Measurements from ENCODE around the gene EMX1. TPM values are rescaled to one million over a fixed set of nuclear protein-coding genes. Genes with fewer than 3 reads are reported as not detected.
A peak's percentile ranks its signal among the peaks of the same experiment; 100 is the strongest.

Gene EMX1
- total and polyA plus RNA-seq, 2 of the 13 experiments (the other 11 are each of a cell fraction or from before 2014, with no cell fraction given): 0.62 to 4.9 TPM

GRCh38 chr2:72887032-72887739 is 30.1 kb upstream of the EMX1 start, which contains the start of gene SPR (continued):
- 0 out of 2 replicates have a peak, but pooled peaks have one; percentile 42 for TF ChIP-seq ZNF570 (CRISPR knock-in tag; IDR thresholded peaks at IDR 0.05; ENCODE audit: borderline replicate concordance)
- no peak for TF ChIP-seq HDAC2 (CRISPR knock-in tag; IDR thresholded peaks at IDR 0.05)
- TF ChIP-seq ZNF704 (CRISPR knock-in tag; IDR thresholded peaks at IDR 0.05; ENCODE audit: borderline replicate concordance): 0 out of 2 replicates have a peak, but pooled peaks have one; percentile 77
- TF ChIP-seq FOSL2 (CRISPR knock-in tag; IDR thresholded peaks at IDR 0.05): no peak
- peak; percentile 47; the same call in 1 of the 2 replicates for TF ChIP-seq ZNF33B (CRISPR knock-in tag; IDR thresholded peaks at IDR 0.05)
- no peak for TF ChIP-seq ZNF569 (CRISPR knock-in tag; IDR thresholded peaks at IDR 0.05; ENCODE audit: borderline replicate concordance)
- TF ChIP-seq FUBP1 (CRISPR knock-in tag; IDR thresholded peaks at IDR 0.05; ENCODE audit: borderline replicate concordance): no peak
- no peak for TF ChIP-seq ZNF572 (CRISPR knock-in tag; IDR thresholded peaks at IDR 0.05)
- TF ChIP-seq NR1H2 (CRISPR knock-in tag; IDR thresholded peaks at IDR 0.05; ENCODE audit: borderline replicate concordance, low read depth): no peak
- no peak for TF ChIP-seq MTA3 (CRISPR knock-in tag; IDR thresholded peaks at IDR 0.05)
- no peak for TF ChIP-seq LRRFIP1 (CRISPR knock-in tag; conservative IDR thresholded peaks at IDR 0.05)
- TF ChIP-seq ZNF83 (CRISPR knock-in tag; IDR thresholded peaks at IDR 0.05; ENCODE audit: borderline replicate concordance): no peak; the same call in 1 of the 2 replicates
- no peak for TF ChIP-seq ZNF224 (CRISPR knock-in tag; IDR thresholded peaks at IDR 0.05)
- TF ChIP-seq SIX4 (CRISPR knock-in tag; IDR thresholded peaks at IDR 0.05): no peak
- TF ChIP-seq ZNF562 (CRISPR knock-in tag; IDR thresholded peaks at IDR 0.05; ENCODE audit: borderline replicate concordance): 0 out of 2 replicates have a peak, but pooled peaks have one; percentile 52
- no peak for TF ChIP-seq PHB2 (IDR thresholded peaks at IDR 0.05; ENCODE audit: partially characterized antibody)
- peak; percentile 58; the same call in 1 of the 2 replicates for TF ChIP-seq KLF15 (CRISPR knock-in tag; IDR thresholded peaks at IDR 0.05; ENCODE audit: borderline replicate concordance)
- no peak; the same call in 1 of the 2 replicates for TF ChIP-seq ZNF20 (CRISPR knock-in tag; IDR thresholded peaks at IDR 0.05)
- TF ChIP-seq ZNF367 (CRISPR knock-in tag; IDR thresholded peaks at IDR 0.05; ENCODE audit: borderline replicate concordance): no peak
- TF ChIP-seq ZNF749 (CRISPR knock-in tag; IDR thresholded peaks at IDR 0.05; ENCODE audit: borderline replicate concordance): no peak; the same call in 1 of the 2 replicates

Data from HepG2 (cell line).